NCI-H2196 treated with DMSO at 0.1 percent for 48 hours (cell line): Measurements from ENCODE around the gene TMEM175.

Experiments
- DNase-seq: peaks from one replicate; lab custom pipeline; 2025; ENCODE audit not compliant: unreplicated experiment; lab: John Stamatoyannopoulos, UW

Gene TMEM175

DNA sequence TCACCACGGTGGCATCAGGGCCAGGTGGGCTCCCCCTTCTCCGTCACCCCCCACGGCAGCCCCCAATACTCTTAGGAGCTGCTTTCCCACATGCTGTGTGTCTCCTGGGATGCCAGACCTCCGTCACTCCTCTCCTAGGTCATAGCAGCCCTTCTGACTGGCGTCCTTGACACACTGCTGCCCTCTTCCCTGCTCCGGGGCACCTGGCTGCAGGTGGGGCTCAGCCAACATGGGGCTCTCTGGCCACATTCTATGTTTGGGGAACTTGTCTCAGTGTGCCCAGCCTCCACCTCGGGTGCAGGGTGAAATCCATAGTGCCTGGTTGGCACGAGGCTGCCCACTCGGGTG, 13.8 kb downstream of the TMEM175 start:
- no peak for DNase-seq

DNA sequence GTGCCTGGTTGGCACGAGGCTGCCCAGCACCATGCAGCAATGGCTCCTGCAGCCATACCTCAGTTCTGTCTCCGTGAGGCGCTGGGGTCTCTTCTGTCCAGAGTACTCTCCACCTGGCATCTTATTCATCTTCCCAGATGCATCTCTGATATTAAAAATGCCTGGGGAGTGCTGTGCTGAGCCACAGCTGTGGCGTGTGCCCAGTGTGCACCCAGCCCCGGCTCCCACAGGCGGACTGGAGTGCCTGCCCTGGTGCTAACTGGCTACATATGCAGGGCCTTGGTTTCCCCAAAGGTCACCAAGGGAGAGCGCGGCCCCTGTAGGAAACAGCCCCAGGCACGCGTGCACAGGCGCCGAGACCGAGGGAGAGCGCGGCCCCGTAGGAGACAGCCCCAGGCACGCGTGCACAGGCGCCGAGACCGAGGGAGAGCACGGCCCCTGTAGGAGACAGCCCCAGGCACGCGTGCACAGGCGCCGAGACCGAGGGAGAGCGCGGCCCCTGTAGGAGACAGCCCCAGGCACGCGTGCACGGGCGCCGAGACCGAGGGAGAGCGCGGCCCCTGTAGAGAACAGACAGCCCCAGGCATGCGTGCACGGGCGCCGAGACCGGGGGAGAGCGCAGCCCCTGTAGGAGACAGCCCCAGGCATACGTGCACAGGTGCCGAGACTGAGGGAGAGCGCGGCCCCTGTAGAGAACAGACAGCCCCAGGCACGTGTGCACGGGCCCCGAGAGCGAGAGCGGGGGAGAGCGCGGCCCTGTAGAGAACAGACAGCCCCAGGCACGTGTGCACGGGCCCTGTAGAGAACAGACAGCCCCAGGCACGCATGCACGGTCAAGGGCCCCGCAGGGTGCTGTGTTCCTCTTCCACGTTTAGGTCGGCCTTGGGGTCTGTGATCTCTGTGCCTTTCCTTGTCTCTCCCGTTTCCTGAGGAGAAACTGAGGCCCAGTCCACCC, 14.5 kb downstream of the TMEM175 start:
- DNase-seq: no peak

DNA sequence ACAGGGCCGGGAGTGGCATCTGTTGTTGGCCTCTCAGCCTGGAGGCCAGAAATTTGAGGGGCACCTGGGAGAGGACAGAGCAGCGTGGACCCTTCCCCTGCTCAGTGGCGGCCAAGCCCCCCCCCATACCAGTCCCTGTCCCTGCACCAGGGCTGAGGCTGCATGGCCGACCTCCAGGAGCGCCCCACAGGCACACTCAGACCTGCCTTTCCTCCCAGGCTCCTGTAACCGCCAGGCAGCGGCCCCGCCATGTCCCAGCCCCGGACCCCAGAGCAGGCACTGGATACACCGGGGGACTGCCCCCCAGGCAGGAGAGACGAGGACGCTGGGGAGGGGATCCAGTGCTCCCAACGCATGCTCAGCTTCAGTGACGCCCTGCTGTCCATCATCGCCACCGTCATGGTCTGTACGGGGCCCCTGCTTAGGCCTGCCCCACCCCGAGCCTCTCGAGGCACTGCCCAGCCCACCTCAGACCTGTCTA, 15.3 kb downstream of the TMEM175 start:
- no peak for DNase-seq

DNA sequence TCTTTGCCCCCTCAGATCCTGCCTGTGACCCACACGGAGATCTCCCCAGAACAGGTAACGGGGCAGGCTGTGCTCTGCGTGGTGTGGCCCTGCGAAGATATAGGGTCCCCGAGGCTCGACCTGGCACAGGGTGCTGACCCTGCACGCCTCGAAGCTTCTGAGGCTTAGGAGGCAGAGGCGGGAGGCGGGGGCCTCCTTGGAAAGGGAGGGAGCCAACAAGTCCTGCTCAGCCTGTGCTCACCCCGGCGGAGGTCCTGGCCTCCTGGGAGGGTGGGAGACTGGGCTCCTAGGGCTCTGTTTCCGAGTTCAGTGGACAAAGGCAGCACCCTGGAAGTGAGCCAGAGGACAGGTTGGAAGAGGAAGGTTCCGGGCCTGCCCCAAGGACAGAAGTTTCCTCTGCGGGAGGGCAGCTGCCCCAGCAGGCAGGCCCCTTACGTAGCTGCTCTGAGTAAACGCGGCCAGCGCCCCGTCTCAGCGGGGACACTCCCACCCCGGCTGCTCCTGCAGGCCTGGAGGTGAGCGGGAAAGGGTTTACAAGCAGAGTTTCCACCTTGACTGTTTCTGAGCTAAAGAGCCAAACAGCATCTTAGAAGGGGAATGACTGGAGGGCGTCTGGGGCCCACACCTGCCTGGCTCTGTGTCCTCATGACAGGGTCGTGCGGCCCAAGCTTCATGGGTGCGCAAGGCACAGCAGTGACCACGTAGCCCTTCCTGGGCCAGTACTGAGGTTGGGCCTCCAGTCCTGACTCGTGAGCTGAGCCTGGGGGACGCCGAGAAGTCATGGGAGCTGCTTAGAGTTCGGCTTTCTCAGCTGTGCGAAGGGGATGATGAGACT, 16.1 kb downstream of the TMEM175 start:
- no peak for DNase-seq

DNA sequence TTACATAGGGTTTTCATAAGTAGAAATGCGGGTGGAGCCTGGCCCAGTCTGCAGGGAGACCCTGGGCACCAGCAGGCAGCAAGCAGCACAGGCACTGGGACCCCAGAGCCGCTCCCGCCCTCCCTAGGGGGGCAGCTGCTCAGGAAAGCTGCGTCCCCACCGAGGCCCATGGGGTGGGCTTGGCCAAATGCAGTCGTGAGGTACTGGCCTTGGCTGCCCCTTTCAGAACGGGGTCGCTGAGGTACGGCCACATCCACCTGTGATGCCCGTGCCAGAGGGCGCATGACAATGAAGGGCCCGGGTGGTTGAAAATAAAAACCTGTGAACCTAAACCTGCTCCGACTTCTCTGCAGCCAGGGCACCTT, 16.7 kb downstream of the TMEM175 start:
- no peak for DNase-seq

DNA sequence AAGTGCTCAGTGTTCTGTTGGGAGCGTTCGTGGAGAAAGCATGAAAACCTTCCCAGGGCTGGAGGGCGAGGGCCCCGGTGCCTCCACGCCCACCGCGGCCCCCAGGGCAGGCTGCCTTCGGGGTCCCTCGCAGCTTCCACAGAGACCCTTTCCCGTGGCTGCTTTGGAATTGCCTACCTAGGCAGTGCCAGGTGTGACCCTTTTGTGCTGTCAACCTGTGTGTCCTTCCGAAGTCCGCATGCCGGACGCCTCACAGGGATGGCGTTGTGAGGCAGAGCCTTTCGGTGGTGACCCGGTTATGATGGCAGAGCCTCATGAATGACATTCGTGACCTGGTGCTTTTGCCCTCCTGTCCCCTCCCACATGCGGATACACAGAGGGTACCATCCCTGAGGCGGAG, 17.4 kb downstream of the TMEM175 start:
- no peak for DNase-seq

DNA sequence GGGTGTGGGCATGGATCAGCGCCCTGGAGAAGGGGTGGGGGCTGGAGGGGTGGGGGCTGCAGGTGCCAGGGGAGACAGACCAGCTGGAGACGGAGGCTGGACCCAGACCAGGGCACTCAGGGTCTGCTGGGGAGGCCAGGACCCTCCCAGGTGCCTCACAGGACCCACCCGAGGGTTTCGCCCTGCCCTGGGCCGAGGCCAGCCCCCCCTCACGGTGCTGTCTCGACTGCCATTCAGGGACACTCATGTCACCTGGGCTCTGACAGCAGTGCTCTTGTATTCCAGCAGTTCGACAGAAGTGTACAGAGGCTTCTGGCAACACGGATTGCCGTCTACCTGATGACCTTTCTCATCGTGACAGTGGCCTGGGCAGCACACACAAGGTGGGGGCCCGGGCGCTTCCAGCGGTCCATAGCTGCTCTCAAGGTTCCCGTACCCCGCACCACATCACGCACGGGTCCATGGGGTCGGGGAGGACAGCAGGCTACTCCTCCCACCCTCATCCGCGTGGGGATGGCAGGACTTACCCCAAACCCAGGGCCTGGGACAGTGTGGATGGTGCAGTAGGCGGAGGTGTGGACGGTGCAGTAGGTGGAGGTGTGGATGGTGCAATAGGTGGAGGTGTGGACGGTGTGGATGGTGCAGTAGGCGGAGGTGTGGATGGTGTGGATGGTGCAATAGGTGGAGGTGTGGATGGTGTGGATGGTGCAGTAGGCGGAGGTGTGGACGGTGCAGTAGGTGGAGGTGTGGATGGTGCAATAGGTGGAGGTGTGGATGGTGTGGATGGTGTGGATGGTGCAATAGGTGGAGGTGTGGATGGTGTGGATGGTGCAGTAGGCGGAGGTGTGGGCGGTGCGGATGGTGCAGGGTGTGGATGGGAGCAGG, 18.1 kb downstream of the TMEM175 start:
- DNase-seq: no peak

DNA sequence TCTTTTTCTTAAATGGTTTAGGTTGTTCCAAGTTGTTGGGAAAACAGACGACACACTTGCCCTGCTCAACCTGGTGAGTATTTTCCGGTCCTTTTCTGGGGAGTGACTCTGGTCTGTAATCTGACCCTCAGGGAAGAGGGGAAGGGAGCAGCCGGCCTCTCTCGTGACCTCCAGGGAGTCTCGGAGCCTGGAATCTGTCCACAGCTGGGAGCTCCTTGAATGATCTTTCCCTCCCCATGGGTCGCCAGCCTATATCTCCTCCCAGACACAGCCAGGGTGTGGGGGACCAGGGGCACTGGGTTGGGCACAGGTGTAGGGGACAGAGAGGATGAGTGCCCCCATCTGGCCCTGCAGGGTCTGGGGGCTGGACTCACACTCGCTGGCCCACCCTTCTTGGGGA, 18.9 kb downstream of the TMEM175 start:
- no peak for DNase-seq

DNA sequence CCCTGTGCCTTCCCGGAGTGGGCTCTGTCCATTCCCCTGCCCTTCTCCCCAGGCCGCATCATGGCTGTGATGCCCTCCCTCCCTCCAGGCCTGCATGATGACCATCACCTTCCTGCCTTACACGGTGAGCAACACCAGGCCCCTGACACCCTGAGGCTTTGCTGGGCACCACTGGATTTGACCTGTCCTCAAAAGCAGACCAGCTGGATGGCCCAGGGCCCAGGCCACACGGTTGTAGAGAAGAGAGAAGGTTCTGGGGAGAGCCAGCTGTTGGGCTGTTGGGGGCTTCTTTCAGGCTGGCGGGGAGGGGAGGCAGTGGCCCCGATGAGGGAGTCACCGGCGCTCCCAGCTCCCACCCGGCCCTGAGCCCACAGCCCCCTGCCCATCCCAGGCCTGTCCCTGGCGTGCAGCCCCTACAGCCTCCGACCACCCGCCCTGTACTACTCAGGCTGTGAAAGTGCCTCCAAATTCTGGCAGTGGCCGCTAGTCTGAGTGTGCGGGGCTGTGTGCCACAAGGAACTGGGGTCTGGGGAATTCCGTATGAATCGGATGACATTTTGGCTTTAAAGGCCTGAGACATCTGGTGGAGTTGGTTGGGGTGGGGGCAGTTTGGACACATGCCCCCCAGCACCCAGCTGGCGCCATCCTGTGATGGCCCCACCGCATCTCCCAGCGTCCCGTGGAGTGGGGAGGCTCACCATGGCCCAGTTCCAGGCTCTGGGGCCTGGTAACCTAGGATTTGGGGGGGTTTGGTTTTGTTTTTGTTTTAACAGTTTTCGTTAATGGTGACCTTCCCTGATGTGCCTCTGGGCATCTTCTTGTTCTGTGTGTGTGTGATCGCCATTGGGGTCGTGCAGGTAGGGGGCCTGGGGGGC, 19.6 kb downstream of the TMEM175 start:
- no peak for DNase-seq

DNA sequence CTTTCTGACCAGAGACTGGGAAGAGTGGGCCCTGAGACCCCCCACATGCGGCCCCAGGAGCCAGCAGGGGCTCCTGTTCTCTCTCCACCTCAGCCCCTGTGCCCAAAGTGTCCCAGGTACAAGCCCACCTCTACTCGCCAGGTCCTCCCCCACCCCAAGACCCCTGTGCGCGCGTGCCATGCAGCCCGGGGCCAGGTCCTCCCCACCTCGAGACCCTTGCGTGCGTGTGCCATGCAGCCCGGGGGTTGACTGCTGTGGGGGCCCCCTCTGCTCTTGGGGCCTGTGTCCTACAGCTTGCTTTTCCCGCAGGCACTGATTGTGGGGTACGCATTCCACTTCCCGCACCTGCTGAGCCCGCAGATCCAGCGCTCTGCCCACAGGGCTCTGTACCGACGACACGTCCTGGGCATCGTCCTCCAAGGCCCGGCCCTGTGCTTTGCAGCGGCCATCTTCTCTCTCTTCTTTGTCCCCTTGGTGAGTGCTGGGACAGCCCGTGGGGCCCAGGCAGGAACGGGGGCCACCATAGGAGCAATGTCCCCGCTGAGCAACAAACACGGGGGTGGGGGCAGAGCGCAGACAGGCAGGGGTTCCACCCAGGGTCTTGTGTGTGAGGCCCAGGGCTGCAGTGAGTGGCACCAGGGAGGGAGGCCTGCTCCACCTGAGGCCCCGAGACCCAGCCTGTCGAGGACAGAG, 20.8 kb downstream of the TMEM175 start:
- no peak for DNase-seq

DNA sequence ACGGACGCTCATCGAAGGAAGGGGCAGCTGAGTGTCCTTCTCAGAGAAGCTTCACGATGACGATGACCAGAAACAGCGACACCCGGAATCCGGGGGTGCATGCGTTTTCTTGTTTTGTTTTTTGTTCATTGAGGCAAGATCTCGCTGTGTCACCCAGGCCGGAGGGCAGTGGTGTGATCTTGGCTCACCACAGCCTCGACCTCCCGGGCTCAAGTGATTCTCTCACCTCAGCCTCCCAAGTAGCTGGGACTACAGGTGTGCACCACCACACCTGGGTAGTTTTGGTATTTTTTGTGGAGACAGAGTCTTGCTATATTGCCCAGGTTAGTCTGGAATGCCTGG, 21.3 kb downstream of the TMEM175 start:
- DNase-seq: no peak

DNA sequence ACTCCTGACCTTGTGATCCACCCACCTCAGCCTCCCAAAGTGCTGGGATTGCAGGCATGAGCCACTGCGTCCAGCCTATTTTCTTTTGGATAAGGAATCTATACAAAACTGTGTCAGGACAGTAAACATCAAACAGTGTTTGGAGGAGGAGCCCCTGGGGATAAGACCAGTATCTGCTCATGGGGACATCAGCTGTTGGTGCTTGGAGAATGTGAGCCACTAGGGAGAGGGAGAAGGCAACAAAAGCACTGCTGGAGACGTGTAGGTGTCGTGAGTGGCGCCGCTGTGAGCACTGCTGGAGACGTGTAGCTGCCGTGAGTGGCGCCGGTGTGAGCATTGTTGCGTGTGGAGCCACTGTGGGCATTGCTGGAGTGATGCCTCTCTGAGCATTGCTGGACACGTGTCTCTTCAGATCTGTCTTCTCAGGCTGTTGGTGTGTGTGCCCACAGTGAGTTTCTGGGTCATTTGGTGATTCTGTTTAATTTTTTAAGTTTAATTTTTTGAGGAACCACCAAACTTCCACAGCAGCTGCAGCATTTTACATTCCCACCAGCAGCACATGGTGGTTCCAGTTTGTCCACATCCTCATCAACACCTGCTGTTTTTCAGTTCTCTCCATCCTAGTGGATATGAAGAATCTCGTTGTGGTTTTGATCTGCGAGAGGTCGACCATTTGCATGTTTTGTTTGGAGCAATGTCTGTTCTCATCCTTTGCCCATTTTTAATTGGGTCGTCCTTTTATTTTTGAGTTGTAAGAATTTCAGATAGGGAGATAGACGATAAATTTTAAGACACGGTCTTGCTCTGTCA, 22.2 kb downstream of the TMEM175 start:
- no peak for DNase-seq

DNA sequence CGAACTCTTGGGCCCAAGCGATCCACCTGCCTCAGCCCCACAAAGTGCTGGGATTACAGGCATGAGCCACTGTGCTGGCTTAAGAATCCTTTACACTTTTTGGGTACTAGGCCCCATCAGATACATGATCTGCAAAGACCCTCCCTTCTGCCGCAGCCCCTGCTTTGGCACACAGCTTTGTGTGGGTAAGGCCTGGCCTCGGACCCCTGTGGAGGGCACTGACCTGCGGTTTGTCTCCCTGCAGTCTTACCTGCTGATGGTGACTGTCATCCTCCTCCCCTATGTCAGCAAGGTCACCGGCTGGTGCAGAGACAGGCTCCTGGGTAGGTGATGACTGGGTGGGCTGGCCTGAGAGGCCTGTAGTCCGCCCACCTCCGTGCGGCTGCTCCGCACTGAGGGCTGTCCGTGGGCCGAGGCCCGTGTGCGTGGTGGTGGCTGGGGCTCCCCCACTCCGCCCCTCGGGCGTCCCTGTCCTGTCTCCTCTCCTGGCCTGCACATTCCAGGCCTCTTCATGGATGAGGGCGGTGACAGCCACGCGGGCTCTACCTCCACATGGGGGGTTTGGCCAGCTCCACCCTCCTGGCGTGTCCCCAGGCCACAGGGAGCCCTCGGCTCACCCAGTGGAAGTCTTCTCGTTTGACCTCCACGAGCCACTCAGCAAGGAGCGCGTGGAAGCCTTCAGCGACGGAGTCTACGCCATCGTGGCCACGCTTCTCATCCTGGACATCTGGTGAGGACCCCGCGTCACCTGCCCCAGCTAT, 23.1 kb downstream of the TMEM175 start:
- DNase-seq: no peak

DNA sequence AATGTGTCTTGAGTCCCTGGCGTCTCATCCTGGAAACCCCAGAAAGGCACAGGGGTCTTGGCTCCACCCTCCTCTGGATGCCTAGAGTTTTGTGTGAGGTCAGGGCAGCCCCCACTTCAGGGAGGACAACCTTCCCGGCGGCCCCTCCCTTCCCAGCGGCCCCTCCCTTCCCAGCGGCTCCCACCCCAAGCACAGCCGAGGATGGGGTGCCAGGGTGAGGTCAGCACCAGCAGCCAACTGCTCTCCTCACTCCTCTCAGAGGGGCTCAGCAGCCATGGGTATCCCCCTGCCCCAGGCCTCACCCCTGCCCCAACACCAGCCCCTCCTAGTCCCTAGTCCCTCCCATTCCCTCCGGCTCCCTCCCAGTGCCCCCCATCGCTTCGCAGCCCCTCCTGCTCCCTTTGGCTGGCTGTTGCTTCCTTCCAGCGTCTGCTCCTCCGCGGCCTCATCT, 23.7 kb downstream of the TMEM175 start:
- no peak for DNase-seq

DNA sequence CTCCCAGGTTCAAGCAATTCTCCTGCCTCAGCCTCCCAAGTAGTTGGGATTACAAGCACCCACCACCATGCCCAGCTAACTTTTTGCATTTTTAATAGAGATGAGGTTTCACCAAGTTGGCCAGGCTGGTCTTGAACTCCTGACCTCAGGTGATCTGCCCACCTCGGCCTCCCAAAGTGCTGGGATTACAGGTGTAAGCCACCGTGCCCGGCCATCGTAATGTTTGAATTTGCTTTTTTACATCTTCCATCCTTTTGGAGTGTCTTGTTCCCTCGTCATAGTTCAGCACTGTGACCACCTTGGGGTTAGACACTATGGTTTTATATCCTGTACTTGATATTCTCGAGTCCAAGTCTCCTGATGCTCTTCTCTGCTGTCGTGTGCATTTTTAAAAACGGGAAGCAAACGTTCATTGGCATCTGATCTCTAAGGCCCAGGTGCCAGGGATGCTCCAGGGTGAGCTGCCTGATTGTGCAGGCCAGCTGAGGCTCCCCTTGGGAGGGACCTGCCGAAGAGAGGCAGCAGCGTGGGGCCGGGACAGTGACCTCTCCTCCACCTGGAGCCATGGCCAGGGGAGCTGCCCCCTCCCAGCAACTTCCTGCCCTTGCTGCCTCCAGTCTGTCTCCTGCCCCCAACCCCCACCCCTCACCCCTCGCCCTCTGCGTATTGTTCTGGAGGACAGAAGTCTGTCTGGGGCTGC, 24.4 kb downstream of the TMEM175 start:
- no peak for DNase-seq

DNA sequence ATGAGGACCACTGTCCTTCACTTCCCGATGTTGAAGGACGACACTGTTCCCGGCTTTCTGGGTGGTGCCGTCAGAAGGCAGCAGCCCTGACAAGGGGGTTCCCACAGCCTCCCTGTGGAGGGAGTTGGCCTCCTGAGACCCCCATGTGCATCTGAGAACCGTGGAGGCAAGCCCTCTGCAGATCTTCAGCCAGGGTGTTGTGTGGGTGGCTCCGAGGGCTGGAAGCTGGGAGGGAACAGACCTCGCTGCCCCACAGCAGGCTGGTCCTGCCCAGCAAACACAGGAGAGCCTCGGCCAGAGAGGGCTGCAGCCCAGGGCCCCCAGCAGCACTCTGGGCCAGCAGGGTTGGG, 24.9 kb downstream of the TMEM175 start:
- DNase-seq: no peak

DNA sequence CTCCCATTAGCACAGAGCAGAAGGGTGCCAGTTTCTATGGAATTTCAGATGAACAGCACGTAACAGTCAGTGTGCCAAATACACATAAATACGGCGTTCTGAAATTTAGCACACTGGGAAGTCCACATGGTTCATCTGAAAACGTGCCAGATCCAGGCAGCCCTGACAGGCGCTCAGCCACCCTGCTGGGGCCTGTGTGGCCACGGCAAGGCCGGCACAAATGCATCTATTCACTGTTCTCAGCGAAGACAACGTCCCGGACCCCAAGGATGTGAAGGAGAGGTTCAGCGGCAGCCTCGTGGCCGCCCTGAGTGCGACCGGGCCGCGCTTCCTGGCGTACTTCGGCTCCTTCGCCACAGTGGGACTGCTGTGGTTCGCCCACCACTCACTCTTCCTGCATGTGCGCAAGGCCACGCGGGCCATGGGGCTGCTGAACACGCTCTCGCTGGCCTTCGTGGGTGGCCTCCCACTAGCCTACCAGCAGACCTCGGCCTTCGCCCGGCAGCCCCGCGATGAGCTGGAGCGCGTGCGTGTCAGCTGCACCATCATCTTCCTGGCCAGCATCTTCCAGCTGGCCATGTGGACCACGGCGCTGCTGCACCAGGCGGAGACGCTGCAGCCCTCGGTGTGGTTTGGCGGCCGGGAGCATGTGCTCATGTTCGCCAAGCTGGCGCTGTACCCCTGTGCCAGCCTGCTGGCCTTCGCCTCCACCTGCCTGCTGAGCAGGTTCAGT, 25.5 kb downstream of the TMEM175 start:
- DNase-seq: no peak
